ENCODE measurements around the gene CREB5. TPM values are rescaled to one million over a fixed set of nuclear protein-coding genes. Genes with fewer than 3 reads are reported as not detected.

Gene CREB5
- polyA plus RNA-seq, 1 donor from 2014 or later = 3.7 TPM

GRCh38 chr7:28771906-28772622 lies 359.7 kb downstream of the CREB5 start:
- H3K27ac ChIP-seq (ENCODE audit: low read length) = no peak overlapping the region
- H3K4me2 ChIP-seq (ENCODE audit: low read length) = no peak overlapping the region
- TF ChIP-seq CTCF (IDR thresholded peaks at IDR 0.05; ENCODE audit: poor library complexity, severe bottlenecking) (no peak), RAD21 (conservative IDR thresholded peaks at IDR 0.05) (no peak), REST (IDR thresholded peaks at IDR 0.05; ENCODE audit: borderline replicate concordance) (no peak), EP300 (conservative IDR thresholded peaks at IDR 0.05; ENCODE audit: poor library complexity, severe bottlenecking) (no peak), MXI1 (conservative IDR thresholded peaks at IDR 0.05; ENCODE audit: poor library complexity, severe bottlenecking) (no peak), SMC3 (conservative IDR thresholded peaks at IDR 0.05; ENCODE audit: poor library complexity) (no peak), TAF1 (IDR thresholded peaks at IDR 0.05; ENCODE audit: low read depth) (no peak), POLR2AphosphoS5 (IDR thresholded peaks at IDR 0.05) (no peak), EZH2 (IDR thresholded peaks at IDR 0.05; ENCODE audit: borderline replicate concordance, insufficient read depth, low read length, poor library complexity, severe bottlenecking) (no peak)
- H2AFZ ChIP-seq (ENCODE audit: low read depth, low read length) = no peak overlapping the region
- no peaks in the 10 kb centered on the region for H3F3A ChIP-seq (ENCODE audit: insufficient read depth, low read length, poor library complexity, severe bottlenecking)
- H3K4me3 ChIP-seq (ENCODE audit: low read length) = no peak overlapping the region
- H4K20me1 ChIP-seq (ENCODE audit: insufficient read depth) = no peaks in the 10 kb centered on the region
- no peak overlapping the region for H3K9ac ChIP-seq (ENCODE audit: low read length)
- no peaks in the 10 kb centered on the region for H3K36me3 ChIP-seq (ENCODE audit: insufficient read depth, low read length)
- no peaks in the 10 kb centered on the region for H3K9me2 ChIP-seq (ENCODE audit: insufficient read depth, low read length)
- H3K79me2 ChIP-seq (replicated peaks; ENCODE audit: insufficient read depth, low read length) = no peaks in the 10 kb centered on the region
- H3K9me3 ChIP-seq (ENCODE audit: low read length) = no peaks in the 10 kb centered on the region
- no peaks in the 10 kb centered on the region for H3K27me3 ChIP-seq (ENCODE audit: insufficient read depth, low read depth, low read length)

- no peak overlapping the region for H3K4me2 ChIP-seq (ENCODE audit: low read length)
Observed at GRCh38 chr7:28773423-28774145, 361.3 kb downstream of the CREB5 start.

More at GRCh38 chr7:28773423-28774145, 361.3 kb downstream of the CREB5 start:
- H3K9me3 ChIP-seq (ENCODE audit: low read length) = no peaks in the 10 kb centered on the region
- H2AFZ ChIP-seq (ENCODE audit: low read depth, low read length) = no peak overlapping the region
- H3K79me2 ChIP-seq (replicated peaks; ENCODE audit: insufficient read depth, low read length) = no peaks in the 10 kb centered on the region
- no peak overlapping the region for H3K4me3 ChIP-seq (ENCODE audit: low read length)
- no peak for TF ChIP-seq EZH2 (IDR thresholded peaks at IDR 0.05; ENCODE audit: borderline replicate concordance, insufficient read depth, low read length, poor library complexity, severe bottlenecking)
- no peak for TF ChIP-seq EP300 (conservative IDR thresholded peaks at IDR 0.05; ENCODE audit: poor library complexity, severe bottlenecking)
- H3K36me3 ChIP-seq (ENCODE audit: insufficient read depth, low read length) = no peaks in the 10 kb centered on the region
- no peaks in the 10 kb centered on the region for H4K20me1 ChIP-seq (ENCODE audit: insufficient read depth)
- no peaks in the 10 kb centered on the region for H3K9me2 ChIP-seq (ENCODE audit: insufficient read depth, low read length)
- no peak overlapping the region for H3K9ac ChIP-seq (ENCODE audit: low read length)
- no peak overlapping the region for H3K27ac ChIP-seq (ENCODE audit: low read length)
- no peaks in the 10 kb centered on the region for H3F3A ChIP-seq (ENCODE audit: insufficient read depth, low read length, poor library complexity, severe bottlenecking)
- H3K27me3 ChIP-seq (ENCODE audit: insufficient read depth, low read depth, low read length) = no peaks in the 10 kb centered on the region
